A204.1 (cell line): ENCODE results near the gene DCBLD1.
A peak's percentile ranks its signal among the peaks of the same experiment; 100 is the strongest.

Source experiments
- FAIRE-seq: peaks from 2 replicates; lab custom pipeline; 2012; peaks lifted over from hg19 to GRCh38; lab: Jason Lieb, UNC

Gene DCBLD1

GRCh38 chr6:117531346-117531745 is 48.9 kb downstream of the DCBLD1 start:
- no peak for FAIRE-seq

GRCh38 chr6:117531809-117532725 is 49.6 kb downstream of the DCBLD1 start:
- no peak for FAIRE-seq

GRCh38 chr6:117533775-117534174 is 51.3 kb downstream of the DCBLD1 start:
- FAIRE-seq, result no peak

GRCh38 chr6:117534974-117535373 is 52.5 kb downstream of the DCBLD1 start:
- FAIRE-seq, result no peak

DNA sequence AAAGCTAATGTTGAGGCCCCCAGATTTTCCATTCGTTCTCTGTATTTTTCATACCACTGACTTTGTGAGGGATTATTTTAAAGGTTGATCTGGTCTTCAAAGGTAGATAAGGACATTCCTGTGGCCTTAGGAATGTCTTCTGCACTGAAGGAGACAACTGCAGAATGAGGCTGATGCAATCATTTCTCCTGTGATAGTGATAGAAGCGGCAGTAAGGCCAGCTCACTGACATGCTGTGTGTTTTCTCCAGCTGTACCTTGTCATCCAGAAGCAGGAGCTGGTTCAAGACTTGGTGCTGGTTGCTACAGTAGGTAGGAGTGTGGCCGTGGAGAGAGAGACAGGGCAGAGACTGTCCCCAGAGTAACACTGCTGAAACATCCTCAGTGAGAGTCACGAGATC is 53.8 kb downstream of the DCBLD1 start:
- no peak for FAIRE-seq

GRCh38 chr6:117538615-117539014 is 56.1 kb downstream of the DCBLD1 start:
- no peak for FAIRE-seq

DNA sequence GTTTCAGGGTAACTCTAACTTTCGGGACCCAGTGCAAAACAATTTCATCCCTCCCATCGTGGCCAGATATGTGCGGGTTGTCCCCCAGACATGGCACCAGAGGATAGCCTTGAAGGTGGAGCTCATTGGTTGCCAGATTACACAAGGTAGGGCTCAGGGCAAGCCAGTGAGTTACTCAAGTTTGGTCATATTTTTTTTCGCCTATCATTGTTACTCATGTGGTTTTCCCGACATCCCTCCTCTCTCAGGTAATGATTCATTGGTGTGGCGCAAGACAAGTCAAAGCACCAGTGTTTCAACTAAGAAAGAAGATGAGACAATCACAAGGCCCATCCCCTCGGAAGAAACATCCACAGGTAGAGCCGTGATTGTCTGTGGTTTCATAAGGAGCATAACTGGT is 58.2 kb downstream of the DCBLD1 start:
- FAIRE-seq, result no peak

DNA sequence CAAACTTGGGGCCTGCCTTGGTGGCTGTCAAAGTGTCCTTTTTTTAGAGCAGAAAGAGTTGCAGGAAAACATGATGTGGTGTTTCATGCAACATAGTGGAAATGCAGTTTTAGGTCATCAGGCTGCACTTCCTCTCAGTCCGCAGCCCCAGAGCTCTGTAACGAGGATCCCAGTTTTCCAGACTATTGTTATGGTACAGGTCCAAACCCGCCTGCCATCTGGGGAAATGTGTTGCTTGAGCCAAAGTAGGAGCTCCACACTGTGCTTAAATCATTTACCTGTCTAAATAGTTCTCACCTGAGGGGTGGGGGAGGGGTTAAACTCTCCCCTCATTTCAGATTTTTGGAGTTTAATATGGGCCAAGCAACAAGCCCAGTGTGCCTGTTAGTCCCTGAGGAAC is 60.0 kb downstream of the DCBLD1 start:
- no peak for FAIRE-seq

DNA sequence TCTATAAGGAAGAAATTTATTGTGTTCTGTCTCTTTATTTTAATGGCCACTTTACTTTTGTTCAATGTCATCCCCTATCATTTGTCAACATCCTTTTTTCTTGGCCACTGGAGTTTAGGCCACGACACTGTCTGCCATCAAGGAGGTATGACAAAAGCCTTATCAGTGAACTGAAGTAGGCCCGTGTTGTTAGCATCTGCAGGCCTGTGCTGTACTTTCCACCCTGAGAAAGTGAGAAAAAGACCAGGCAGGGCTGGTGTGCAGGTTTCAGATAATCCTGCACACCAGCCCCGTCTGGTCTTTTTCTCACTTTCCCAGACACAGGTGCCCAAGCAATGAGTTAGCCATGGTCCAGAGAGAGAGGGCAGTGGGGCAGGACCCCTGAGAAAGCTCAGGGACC is 62.2 kb downstream of the DCBLD1 start:
- no peak for FAIRE-seq

GRCh38 chr6:117545161-117545595 is 62.7 kb downstream of the DCBLD1 start:
- no peak for FAIRE-seq

DNA sequence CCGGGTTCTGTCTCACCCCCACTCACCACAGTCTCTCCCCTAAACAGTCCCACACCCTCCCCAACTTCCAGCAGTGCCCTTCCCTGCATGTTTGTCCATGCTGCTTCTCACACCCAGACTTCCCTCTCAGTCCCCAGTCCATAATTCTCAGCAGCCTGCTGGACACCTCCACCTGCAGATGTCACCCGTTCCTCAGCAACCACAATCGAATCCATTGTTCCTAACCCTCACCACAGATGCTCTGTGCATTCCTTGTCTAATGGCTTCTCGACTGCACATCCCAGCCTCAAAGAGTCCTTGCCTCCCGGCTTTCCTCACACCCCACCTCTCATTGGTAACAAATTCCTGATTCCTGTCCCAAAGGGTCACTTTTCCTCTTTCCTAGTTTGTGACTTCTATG is 64.2 kb downstream of the DCBLD1 start:
- no peak for FAIRE-seq

GRCh38 chr6:117547688-117548621 is 65.5 kb downstream of the DCBLD1 start:
- no peak for FAIRE-seq

DNA sequence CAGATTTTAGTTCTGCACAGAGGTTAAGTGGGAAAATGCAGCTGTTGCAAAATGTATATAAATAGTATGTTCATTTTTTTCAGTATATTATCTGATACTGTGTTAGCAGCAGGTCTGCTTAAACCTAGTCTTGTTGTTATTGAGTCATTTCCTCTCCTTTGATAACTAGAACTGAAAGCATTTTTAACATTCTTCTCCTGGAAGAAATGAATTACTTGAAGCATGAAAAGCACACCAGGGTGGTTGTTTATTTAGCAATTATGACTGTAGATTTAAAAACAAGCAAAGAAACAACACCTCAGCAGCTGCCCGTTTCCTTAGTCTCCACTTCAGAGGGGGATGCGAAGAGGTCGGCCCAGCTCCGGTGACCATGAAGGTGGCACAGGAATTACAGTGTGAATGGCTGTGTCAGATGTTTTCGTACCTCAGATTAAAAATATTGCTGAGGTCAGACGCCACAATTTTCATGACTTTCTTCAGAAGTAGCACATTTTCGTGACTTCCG is 66.4 kb downstream of the DCBLD1 start:
- FAIRE-seq, result no peak

- no peak for FAIRE-seq
These were observed 67.1 kb downstream of the DCBLD1 start for GRCh38 chr6:117549611-117550010.

DNA sequence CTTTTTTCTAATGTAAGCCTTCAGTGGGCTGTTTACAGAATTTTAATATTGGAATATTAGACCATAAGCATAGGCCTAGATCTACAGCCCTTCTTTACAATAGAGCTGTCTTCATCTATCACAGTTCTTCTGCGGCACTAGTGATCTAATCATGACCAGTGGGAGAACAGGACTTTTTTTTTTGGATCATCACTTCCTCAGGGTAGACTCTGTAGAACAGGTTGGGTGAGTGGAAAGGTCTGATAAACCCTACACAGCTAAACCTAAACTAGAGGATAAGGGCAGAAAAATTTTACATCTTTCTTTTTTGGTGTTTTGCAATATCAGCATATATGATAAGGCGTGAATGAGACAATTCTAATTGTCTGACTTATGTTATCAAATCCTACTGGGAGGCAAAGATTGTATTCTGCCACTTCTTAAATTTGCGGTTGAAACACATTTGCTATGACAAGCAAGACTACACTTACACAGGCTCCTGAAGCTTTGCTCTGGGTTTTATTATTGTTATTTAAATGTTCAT is 67.7 kb downstream of the DCBLD1 start:
- no peak for FAIRE-seq

- no peak for FAIRE-seq
These were observed 68.3 kb downstream of the DCBLD1 start for GRCh38 chr6:117550618-117551242.

- FAIRE-seq, result no peak
These were observed 70.1 kb downstream of the DCBLD1 start for GRCh38 chr6:117552618-117553017.

DNA sequence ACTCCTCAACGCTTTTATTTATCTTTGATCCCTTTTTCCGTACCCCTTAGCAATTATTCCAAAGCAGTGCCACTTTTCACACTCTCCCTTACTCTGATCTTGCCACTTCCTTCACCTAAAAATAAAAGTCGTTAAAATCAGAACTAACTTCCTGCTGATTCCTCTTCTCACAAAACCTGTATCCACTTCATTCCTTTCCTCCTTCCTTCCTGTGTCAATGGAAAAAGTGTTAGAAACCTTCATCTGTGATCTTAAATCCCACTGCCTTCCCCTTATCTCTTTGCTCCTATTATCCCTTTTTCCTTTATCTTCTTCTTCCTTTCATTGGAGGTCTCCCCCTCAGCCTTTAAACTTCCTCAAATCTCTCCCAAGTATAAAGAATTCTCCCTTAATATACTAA is 70.7 kb downstream of the DCBLD1 start:
- FAIRE-seq, result no peak

DNA sequence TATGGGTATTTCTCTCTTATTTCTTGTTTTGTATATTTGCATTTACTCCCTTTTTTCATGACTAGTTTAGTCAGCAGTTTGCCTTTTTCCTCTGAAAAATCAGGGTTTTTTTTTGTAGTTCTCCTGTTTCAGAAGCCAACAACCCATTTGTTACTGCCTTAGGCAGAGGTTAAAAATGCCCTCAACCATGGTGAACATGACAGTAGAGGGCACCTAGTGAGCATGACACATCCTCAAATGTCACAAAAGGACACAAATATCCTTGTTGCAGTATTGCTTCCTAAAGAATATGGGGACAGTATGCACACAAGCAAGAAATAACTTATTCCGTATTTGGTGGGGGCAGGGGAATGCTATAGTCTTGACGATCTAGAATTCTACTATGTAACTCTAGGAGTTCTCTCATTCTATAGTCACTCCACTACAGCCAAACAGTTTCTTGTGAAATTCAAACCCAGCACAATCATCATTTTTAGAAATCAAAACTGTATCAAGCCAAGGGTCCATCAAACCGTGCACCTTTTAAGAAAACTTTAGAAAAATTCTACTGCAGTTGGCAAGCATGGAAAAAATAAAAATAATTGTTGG is 72.9 kb downstream of the DCBLD1 start:
- FAIRE-seq, result no peak

DNA sequence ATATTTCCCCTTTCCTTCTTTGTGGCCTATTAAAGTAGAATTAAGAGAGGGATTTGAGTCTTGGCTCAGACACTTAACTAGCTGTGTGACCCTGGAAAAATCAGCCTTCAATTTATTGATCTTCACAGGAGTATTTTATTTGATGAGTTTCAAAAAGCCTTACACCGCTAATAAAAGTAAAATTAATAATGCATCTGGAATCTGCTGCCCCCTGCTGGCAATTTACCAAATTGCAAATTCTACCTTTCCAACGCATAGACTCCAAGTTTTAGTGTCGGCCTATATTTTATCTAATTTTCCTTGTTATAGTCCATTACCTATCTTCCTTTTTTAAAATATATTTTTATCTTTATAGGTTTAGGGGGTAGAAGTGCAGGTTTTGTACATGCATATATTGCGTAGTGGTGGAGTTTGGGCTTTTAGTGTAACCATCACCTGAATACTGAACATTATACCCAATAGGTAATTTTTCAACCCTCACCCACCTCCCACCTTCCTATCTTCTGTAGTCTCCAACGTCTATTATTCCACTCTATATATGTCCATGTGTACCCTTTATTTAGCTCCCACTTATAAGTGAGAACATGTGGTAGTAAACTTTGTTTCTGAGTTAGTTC is 73.5 kb downstream of the DCBLD1 start:
- peak; percentile 96 for FAIRE-seq

GRCh38 chr6:117557951-117558350 is 75.5 kb downstream of the DCBLD1 start:
- no peak for FAIRE-seq
